IMR-90 (cell line): ENCODE measurements around the gene NCOA7. TPM values are rescaled to one million over a fixed set of nuclear protein-coding genes. Genes with fewer than 3 reads are reported as not detected.
A peak's percentile ranks its signal among the peaks of the same experiment; 100 is the strongest.

Experiments used
- ATAC-seq: fragments of 200-7000 bp; cut with Tn5 transposase; 2 replicates; pipeline ENCODE4 v1.9.1; 2020; ENCODE audit warnings: low read depth, mild to moderate bottlenecking, moderate library complexity
- BruUV-seq: library from RNA; stranded (reverse); fragments of 400-500 nt; replicated peaks from 2 replicates; lab custom pipeline; 2021; lab: Mats Ljungman, UMichigan
- CTCF ChIA-PET: fragments of 300-600 bp; formaldehyde crosslinking; extraction: SDS; loops from one replicate; lab custom pipeline; 2021; ENCODE audit warnings: antibody characterized with exemption; lab: Yijun Ruan, JAX
- POLR2A ChIA-PET: fragments of 300-600 bp; sonication (Branson Sonifier 250); formaldehyde crosslinking; loops from one replicate; lab custom pipeline; 2022; ENCODE audit warnings: antibody characterized with exemption; ENCODE audit not compliant: unreplicated experiment; lab: Charles Lee
- DNase-seq: peaks from one replicate; pipeline ENCODE4 v3.0.0; 2013
- H2AFZ ChIP-seq: replicated peaks from 2 replicates; pipeline ENCODE3; 2013; ENCODE audit warnings: low read length, mild to moderate bottlenecking; ENCODE audit not compliant: poor library complexity
- H2AK5ac ChIP-seq: 2 replicates; pipeline ENCODE4 v1.6.1; 2013; ENCODE audit warnings: low read depth, low read length, inconsistent platforms
- H2AK9ac ChIP-seq: replicated peaks from 2 replicates; pipeline ENCODE3; 2013; ENCODE audit warnings: mild to moderate bottlenecking, low read depth, low read length, moderate library complexity; ENCODE audit not compliant: poor library complexity
- H2BK120ac ChIP-seq: 2 replicates; pipeline ENCODE4 v1.6.1; 2013; ENCODE audit warnings: low read depth, low read length, inconsistent platforms
- H2BK15ac ChIP-seq: 3 replicates; pipeline ENCODE4 v1.6.1; 2013; ENCODE audit warnings: low read depth, low read length, inconsistent platforms
- H2BK20ac ChIP-seq: 2 replicates; pipeline ENCODE4 v1.6.1; 2013; ENCODE audit warnings: low read depth, mild to moderate bottlenecking, inconsistent platforms, low read length, moderate library complexity
- H2BK5ac ChIP-seq: 2 replicates; pipeline ENCODE4 v1.6.1; 2013; ENCODE audit warnings: mild to moderate bottlenecking, low read depth, low read length, inconsistent platforms; ENCODE audit not compliant: poor library complexity, severe bottlenecking
- H3K14ac ChIP-seq: replicated peaks from 2 replicates; pipeline ENCODE4 v1.6.1; 2013; ENCODE audit warnings: low read depth, low read length, inconsistent platforms
- H3K18ac ChIP-seq: 2 replicates; pipeline ENCODE4 v1.6.1; 2013; ENCODE audit warnings: low read depth, low read length, control low read depth
- H3K23ac ChIP-seq: 2 replicates; pipeline ENCODE4 v1.6.1; 2013; ENCODE audit warnings: low read depth, low read length, inconsistent platforms
- H3K27ac ChIP-seq: 2 replicates; pipeline ENCODE4 v1.5.1; 2013; ENCODE audit warnings: mild to moderate bottlenecking, control low read depth, low read length; ENCODE audit not compliant: insufficient read depth
- H3K27me3 ChIP-seq: 2 replicates; pipeline ENCODE4 v1.6.1; 2013; ENCODE audit warnings: low read length; ENCODE audit not compliant: control insufficient read depth, insufficient read depth
- H3K36me3 ChIP-seq: 2 replicates; pipeline ENCODE4 v1.6.1; 2013; ENCODE audit warnings: low read length, mixed read lengths; ENCODE audit not compliant: control insufficient read depth, insufficient read depth
- H3K4ac ChIP-seq: 2 replicates; pipeline ENCODE4 v1.6.1; 2013; ENCODE audit warnings: low read depth, low read length, inconsistent platforms
- H3K4me1 ChIP-seq: 2 replicates; pipeline ENCODE4 v1.6.1; 2013; ENCODE audit warnings: low read length, mixed read lengths; ENCODE audit not compliant: control insufficient read depth, insufficient read depth
- H3K4me2 ChIP-seq: 2 replicates; pipeline ENCODE4 v1.6.1; 2013; ENCODE audit warnings: low read depth, mild to moderate bottlenecking, control low read depth, low read length, moderate library complexity
- H3K4me3 ChIP-seq: 2 replicates; pipeline ENCODE4 v1.5.1; 2013; ENCODE audit warnings: low read depth, mild to moderate bottlenecking, control low read depth, low read length, moderate library complexity; ENCODE audit not compliant: insufficient read depth
- H3K56ac ChIP-seq: 2 replicates; pipeline ENCODE4 v1.6.1; 2013; ENCODE audit warnings: low read length, inconsistent platforms; ENCODE audit not compliant: insufficient read depth; ENCODE audit errors: extremely low read depth
- H3K79me1 ChIP-seq, 2 experiments: 2 replicates each; pipeline ENCODE4 v1.6.1; 2013; ENCODE audit warnings: low read length in 2 of 2, inconsistent platforms in 1 of 2, low read depth in 1 of 2
- H3K9ac ChIP-seq: 2 replicates; pipeline ENCODE4 v1.6.1; 2013; ENCODE audit warnings: low read depth, low read length, control low read depth
- H3K9me1 ChIP-seq: 2 replicates; pipeline ENCODE4 v1.6.1; 2013; ENCODE audit warnings: low read length, inconsistent platforms; ENCODE audit not compliant: insufficient read depth
- H3K9me3 ChIP-seq: 2 replicates; pipeline ENCODE4 v1.6.1; 2013; ENCODE audit warnings: low read length; ENCODE audit not compliant: control insufficient read depth, insufficient read depth
- H4K20me1 ChIP-seq: 2 replicates; pipeline ENCODE4 v1.6.1; 2013; ENCODE audit warnings: low read length, inconsistent platforms; ENCODE audit not compliant: insufficient read depth
- H4K5ac ChIP-seq: 2 replicates; pipeline ENCODE4 v1.6.1; 2013; ENCODE audit warnings: mild to moderate bottlenecking, low read depth, low read length, control low read depth
- H4K8ac ChIP-seq, 2 experiments: 2 replicates each; pipeline ENCODE4 v1.6.1; 2013; ENCODE audit warnings: low read depth in 2 of 2, low read length in 2 of 2, control low read depth in 1 of 2, inconsistent platforms in 1 of 2
- H4K91ac ChIP-seq: 2 replicates; pipeline ENCODE4 v1.6.1; 2013; ENCODE audit warnings: low read depth, low read length, inconsistent platforms; ENCODE audit not compliant: insufficient read depth
- BHLHE40 ChIP-seq: fragments of 150-350 bp; IDR thresholded peaks from 2 replicates; pipeline ENCODE4 v1.6.1; 2016; ENCODE audit warnings: mild to moderate bottlenecking, low read depth, low read length
- CEBPB ChIP-seq: IDR thresholded peaks from 2 replicates; pipeline ENCODE4 v1.6.1; 2012; ENCODE audit warnings: low read depth, low read length, improper control_type of control experiment
- CHD1 ChIP-seq: IDR thresholded peaks from 2 replicates; pipeline ENCODE4 v1.6.1; 2012; ENCODE audit warnings: low read depth, low read length, improper control_type of control experiment
- ELK1 ChIP-seq: fragments of 150-350 bp; IDR thresholded peaks from 2 replicates; pipeline ENCODE4 v1.6.1; 2016; ENCODE audit warnings: low read depth, mild to moderate bottlenecking, low read length, moderate library complexity, borderline replicate concordance
- FOS ChIP-seq: fragments of 150-350 bp; IDR thresholded peaks from 2 replicates; pipeline ENCODE4 v1.6.1; 2016; ENCODE audit warnings: low read depth, low read length
- MAFK ChIP-seq: IDR thresholded peaks from 2 replicates; pipeline ENCODE4 v1.6.1; 2012; ENCODE audit warnings: low read depth, low read length, improper control_type of control experiment
- MAZ ChIP-seq: IDR thresholded peaks from 2 replicates; pipeline ENCODE4 v1.6.1; 2012; ENCODE audit warnings: low read depth, mild to moderate bottlenecking, low read length, improper control_type of control experiment, moderate library complexity, borderline replicate concordance
- MXI1 ChIP-seq: IDR thresholded peaks from 2 replicates; pipeline ENCODE4 v1.6.1; 2012; ENCODE audit warnings: low read depth, mild to moderate bottlenecking, low read length, moderate library complexity, borderline replicate concordance
- NFE2L2 ChIP-seq: fragments of 150-350 bp; IDR thresholded peaks from 2 replicates; pipeline ENCODE4 v1.6.1; 2016; ENCODE audit warnings: low read depth, mild to moderate bottlenecking, low read length
- POLR2A ChIP-seq: IDR thresholded peaks from 2 replicates; pipeline ENCODE4 v1.6.1; 2012; ENCODE audit warnings: mild to moderate bottlenecking, low read depth, low read length
- RAD21 ChIP-seq: IDR thresholded peaks from 2 replicates; pipeline ENCODE4 v1.6.1; 2012; ENCODE audit warnings: low read length, improper control_type of control experiment
- RCOR1 ChIP-seq: IDR thresholded peaks from 2 replicates; pipeline ENCODE4 v1.6.1; 2012; ENCODE audit warnings: mild to moderate bottlenecking, low read length, improper control_type of control experiment; ENCODE audit not compliant: insufficient replicate concordance
- RFX5 ChIP-seq: IDR thresholded peaks from 2 replicates; pipeline ENCODE4 v1.8.0; 2012; ENCODE audit warnings: low read depth, mild to moderate bottlenecking, low read length, moderate library complexity
- SMC3 ChIP-seq: fragments of 150-350 bp; IDR thresholded peaks from 2 replicates; pipeline ENCODE4 v1.6.1; 2016; ENCODE audit warnings: low read depth, mild to moderate bottlenecking, antibody characterized with exemption, low read length, moderate library complexity
- WGBS, 2 experiments: methylation state at CpG; one replicate each; pipeline versions ENCODE4 v1.1.5 to v1.1.7; 2013; ENCODE audit warnings: missing lambda C conversion rate in 2 of 2; ENCODE audit not compliant: insufficient read length in 1 of 2; ENCODE audit errors: extremely low coverage in 2 of 2; 5-methylcytosine and 5-hydroxymethylcytosine counted together
- dilution Hi-C: fragments of 300-500 bp; cut with HindIII; formaldehyde crosslinking; loops from one replicate; pipeline ENCODE4 v1.14.3; 2018; ENCODE audit warnings: low sequenced_read_pairs; ENCODE audit not compliant: unreplicated experiment
- in situ Hi-C: fragments of 300-500 bp; cut with MboI; formaldehyde crosslinking; loops from 3 replicates; pipeline ENCODE4 v1.14.3; 2019; ENCODE audit warnings: low sequenced_read_pairs, inconsistent platforms, mixed read lengths
- intact Hi-C: fragments of 100-400 bp; cut with micrococcal nuclease; formaldehyde crosslinking; loops from 2 replicates; pipeline ENCODE4 v1.10.0; 2022
- polyA plus RNA-seq, 3 experiments: library from polyadenylated mRNA; depleted of rRNA; stranded (reverse); fragments of >200 nt; gene quantifications; 2 replicates each; pipeline ENCODE4 v1.2.3, GENCODE V29; 2012; ENCODE audit warnings: low replicate concordance in 1 of 3
- total RNA-seq: library from RNA; depleted of rRNA; stranded (reverse); fragments of >200 nt; gene quantifications from 2 replicates; pipeline ENCODE4 v1.2.3, GENCODE V29; 2012
- TF ChIP-seq, protein P1 (sequence below): conservative IDR thresholded peaks from 2 replicates; pipeline ENCODE4 v1.5.1; 2012; ENCODE audit warnings: mild to moderate bottlenecking, low read depth, low read length, improper control_type of control experiment
- TF ChIP-seq, protein P2 (sequence below): fragments of 150-350 bp; IDR thresholded peaks from 2 replicates; pipeline ENCODE4 v1.6.1; 2017; ENCODE audit warnings: mild to moderate bottlenecking, antibody characterized with exemption, low read length, low read depth

NCOA7 gene
- total and polyA plus RNA-seq, 2 of the 4 experiments (the other 2 are of a cell fraction): 12.6 to 12.9 TPM

GRCh38 chr6:125947615-125948014 lies 156.9 kb downstream of the NCOA7 start:
- no peaks in the 10 kb centered on the region for H3K36me3 ChIP-seq
- no peaks in the 10 kb centered on the region for H3K9me3 ChIP-seq
- no peak overlapping the region for H3K9ac ChIP-seq
- H3K23ac ChIP-seq: no peak overlapping the region
- no peaks in the 10 kb centered on the region for H4K20me1 ChIP-seq
- H2BK15ac ChIP-seq: 0 out of 3 replicates have a peak overlapping the region, but pooled peaks have one; percentile 68
- intact Hi-C loops (loop anchor here (5.0 kb wide), 1 partner anchor 75 kb away; no protein-coding TSS in a partner anchor), in situ Hi-C loops (no loop called here), dilution Hi-C loops (no loop called here)
- H3K56ac ChIP-seq: no peak overlapping the region
- POLR2A ChIA-PET: no interaction called here
- peak overlapping the region; percentile 22; the same call in 1 of the 2 replicates for H3K14ac ChIP-seq
- no peak overlapping the region for H2AK9ac ChIP-seq
- peak overlapping the region; percentile 86 for H2BK120ac ChIP-seq
- no peak overlapping the region for H3K27ac ChIP-seq
- peak overlapping the region; percentile 79 for H3K4ac ChIP-seq
- no peak overlapping the region for H3K4me2 ChIP-seq
- H2BK5ac ChIP-seq: peak overlapping the region; percentile 49
- CTCF ChIA-PET: interaction anchor here (0.7 to 1.1 kb wide), 3 partner anchors 9 to 11 kb away, joined by 3 to 5 read pairs (median 4); partner anchors contain the start of gene HINT3
- peak overlapping the region; percentile 35 for H2AFZ ChIP-seq
- no CpG with 5 or more reads among the region's 2 CpGs for WGBS, 2 experiments
- no peak for TF ChIP-seq CEBPB
- no peak for TF ChIP-seq CHD1
- TF ChIP-seq, protein P1, sequence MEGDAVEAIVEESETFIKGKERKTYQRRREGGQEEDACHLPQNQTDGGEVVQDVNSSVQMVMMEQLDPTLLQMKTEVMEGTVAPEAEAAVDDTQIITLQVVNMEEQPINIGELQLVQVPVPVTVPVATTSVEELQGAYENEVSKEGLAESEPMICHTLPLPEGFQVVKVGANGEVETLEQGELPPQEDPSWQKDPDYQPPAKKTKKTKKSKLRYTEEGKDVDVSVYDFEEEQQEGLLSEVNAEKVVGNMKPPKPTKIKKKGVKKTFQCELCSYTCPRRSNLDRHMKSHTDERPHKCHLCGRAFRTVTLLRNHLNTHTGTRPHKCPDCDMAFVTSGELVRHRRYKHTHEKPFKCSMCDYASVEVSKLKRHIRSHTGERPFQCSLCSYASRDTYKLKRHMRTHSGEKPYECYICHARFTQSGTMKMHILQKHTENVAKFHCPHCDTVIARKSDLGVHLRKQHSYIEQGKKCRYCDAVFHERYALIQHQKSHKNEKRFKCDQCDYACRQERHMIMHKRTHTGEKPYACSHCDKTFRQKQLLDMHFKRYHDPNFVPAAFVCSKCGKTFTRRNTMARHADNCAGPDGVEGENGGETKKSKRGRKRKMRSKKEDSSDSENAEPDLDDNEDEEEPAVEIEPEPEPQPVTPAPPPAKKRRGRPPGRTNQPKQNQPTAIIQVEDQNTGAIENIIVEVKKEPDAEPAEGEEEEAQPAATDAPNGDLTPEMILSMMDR: no peak
- TF ChIP-seq SMC3: no peak
- TF ChIP-seq FOS: no peak
- no peak for TF ChIP-seq ELK1
- no peak for TF ChIP-seq MAZ
- TF ChIP-seq, protein P2, sequence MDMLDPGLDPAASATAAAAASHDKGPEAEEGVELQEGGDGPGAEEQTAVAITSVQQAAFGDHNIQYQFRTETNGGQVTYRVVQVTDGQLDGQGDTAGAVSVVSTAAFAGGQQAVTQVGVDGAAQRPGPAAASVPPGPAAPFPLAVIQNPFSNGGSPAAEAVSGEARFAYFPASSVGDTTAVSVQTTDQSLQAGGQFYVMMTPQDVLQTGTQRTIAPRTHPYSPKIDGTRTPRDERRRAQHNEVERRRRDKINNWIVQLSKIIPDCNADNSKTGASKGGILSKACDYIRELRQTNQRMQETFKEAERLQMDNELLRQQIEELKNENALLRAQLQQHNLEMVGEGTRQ: no peak
- TF ChIP-seq RFX5: no peak
- TF ChIP-seq MXI1: no peak
- no peak for TF ChIP-seq NFE2L2
- no peak for TF ChIP-seq RCOR1
- TF ChIP-seq POLR2A: no peak
- TF ChIP-seq MAFK: no peak
- TF ChIP-seq RAD21: no peak
- no peak for TF ChIP-seq BHLHE40
- ATAC-seq (no peak), DNase-seq (peak; percentile 49)
- peak overlapping the region; percentile 45 for H3K18ac ChIP-seq
- peak overlapping the region; percentile 77 for H4K91ac ChIP-seq
- H3K4me3 ChIP-seq: no peak overlapping the region
- H3K79me1 ChIP-seq: no peaks in the 10 kb centered on the region
- H3K4me1 ChIP-seq: peaks cover 26% of the 10 kb centered on the region
- peaks cover 6% of the 10 kb centered on the region for H3K9me1 ChIP-seq
- BruUV-seq: no TSS peak
- peak overlapping the region; percentile 11 for H2AK5ac ChIP-seq
- H2BK20ac ChIP-seq: peak overlapping the region; percentile 91
- H4K8ac ChIP-seq: peak overlapping the region in 1 of 2 experiments; percentile 62; a peak in 2 of 4 replicates
- peak overlapping the region; percentile 34; the same call in 1 of the 2 replicates for H4K5ac ChIP-seq
- no peaks in the 10 kb centered on the region for H3K27me3 ChIP-seq
